Upper lobe of left lung (tissue), 4 donors: ENCODE measurements around the gene BBS9.

Experiments
- CTCF ChIP-seq, 6 experiments: fragments of 450-650 bp in 4 of 6; fragments of 200-600 bp in 2 of 6; sonication (generic) in 2 of 6; IDR thresholded peaks; one replicate each; pipeline ENCODE4 v1.5.1; 2016 to 2019; ENCODE audit warnings: antibody characterized with exemption in 6 of 6
- EP300 ChIP-seq, 4 donors: sonication (generic); formaldehyde crosslinking; IDR thresholded peaks; one replicate each; pipeline ENCODE4 v1.5.1; 2017; ENCODE audit warnings: antibody characterized with exemption in 4 of 4, control low read depth in 2 of 4
- POLR2A ChIP-seq, 4 donors: fragments of 450-650 bp; IDR thresholded peaks; one replicate each; pipeline ENCODE4 v1.5.1; 2016 to 2017; ENCODE audit warnings: antibody characterized with exemption in 4 of 4, mild to moderate bottlenecking in 2 of 4

- TF ChIP-seq POLR2A (IDR thresholded peaks at IDR 0.05) (no peak), EP300 (IDR thresholded peaks at IDR 0.05) (no peak), CTCF (IDR thresholded peaks at IDR 0.05) (no peak)
Observed at GRCh38 chr7:33591490-33591889, 462.1 kb downstream of the BBS9 start.
